Cardiac atrium fibroblast (primary cell): Measurements from ENCODE around the gene BLCAP. TPM values are rescaled to one million over a fixed set of nuclear protein-coding genes. Genes with fewer than 3 reads are reported as not detected.

Experiments
- total RNA-seq: library from RNA; depleted of rRNA; stranded (reverse); fragments of >200 nt; gene quantifications from 2 replicates; pipeline ENCODE4 v1.2.3, GENCODE V29; 2015

BLCAP gene, protein sequence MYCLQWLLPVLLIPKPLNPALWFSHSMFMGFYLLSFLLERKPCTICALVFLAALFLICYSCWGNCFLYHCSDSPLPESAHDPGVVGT
- 44.4 and 49.5 TPM in 2 replicates for total RNA-seq

GRCh38 chr20:37527638-37528445 lies at the start of gene BLCAP:
BLCAP (minus strand) TSS chr20:37527876; CDS start chr20:37519174, 8,702 bp downstream.

GRCh38 chr20:37521061-37521771 lies 6.5 kb downstream of the BLCAP start, which contains the start of gene NNAT:
NNAT (plus strand) TSS chr20:37521250; CDS start chr20:37521332, 82 bp downstream.

Other genes starting within 250 kb of the BLCAP start
- 21.8 and 26.2 TPM in 2 replicates for gene MANBAL, start 238.2 kb downstream of the BLCAP start, total RNA-seq
- gene SRC, start 181.7 kb downstream of the BLCAP start, total RNA-seq = 18.1 and 20.2 TPM in 2 replicates
- 0.32 TPM in 1 of 2 replicates, not detected in the other for gene NNAT, start 6.6 kb downstream of the BLCAP start, total RNA-seq
- 24.9 and 29.4 TPM in 2 replicates for gene CTNNBL1, start 166.2 kb upstream of the BLCAP start, total RNA-seq